Stomach smooth muscle (tissue), 2 donors: ENCODE results near the gene NR2F2.
A peak's percentile ranks its signal among the peaks of the same experiment; 100 is the strongest.

Experiments
- H3K27ac ChIP-seq: one replicate; pipeline ENCODE4 v1.7.0; 2013; ENCODE audit warnings: mild to moderate bottlenecking, low read length, inconsistent platforms
- H3K27me3 ChIP-seq, 2 donors: one replicate each; pipeline ENCODE4 v1.7.0; 2013; ENCODE audit warnings: low read length in 2 of 2; ENCODE audit not compliant: insufficient read depth in 2 of 2, control insufficient read depth in 1 of 2
- H3K36me3 ChIP-seq, 2 donors: one replicate each; pipeline ENCODE4 v1.7.0; 2013; ENCODE audit warnings: low read length in 2 of 2; ENCODE audit not compliant: control insufficient read depth in 2 of 2, insufficient read depth in 2 of 2
- H3K4me1 ChIP-seq: one replicate; pipeline ENCODE4 v1.7.0; 2013; ENCODE audit warnings: low read length; ENCODE audit not compliant: control insufficient read depth, insufficient read depth
- H3K4me3 ChIP-seq, 2 donors: one replicate each; pipeline ENCODE4 v1.7.0; 2013; ENCODE audit warnings: low read length in 2 of 2
- H3K9ac ChIP-seq, 2 donors: one replicate each; pipeline ENCODE4 v1.7.0; 2013; ENCODE audit warnings: low read length in 2 of 2, mild to moderate bottlenecking in 1 of 2
- H3K9me3 ChIP-seq, 2 donors: one replicate each; pipeline ENCODE4 v1.7.0; 2013; ENCODE audit warnings: low read length in 2 of 2; ENCODE audit not compliant: control insufficient read depth in 2 of 2
- donor health status: healthy.
- donor health status: Pancreatic carcinoma.

NR2F2 gene

DNA sequence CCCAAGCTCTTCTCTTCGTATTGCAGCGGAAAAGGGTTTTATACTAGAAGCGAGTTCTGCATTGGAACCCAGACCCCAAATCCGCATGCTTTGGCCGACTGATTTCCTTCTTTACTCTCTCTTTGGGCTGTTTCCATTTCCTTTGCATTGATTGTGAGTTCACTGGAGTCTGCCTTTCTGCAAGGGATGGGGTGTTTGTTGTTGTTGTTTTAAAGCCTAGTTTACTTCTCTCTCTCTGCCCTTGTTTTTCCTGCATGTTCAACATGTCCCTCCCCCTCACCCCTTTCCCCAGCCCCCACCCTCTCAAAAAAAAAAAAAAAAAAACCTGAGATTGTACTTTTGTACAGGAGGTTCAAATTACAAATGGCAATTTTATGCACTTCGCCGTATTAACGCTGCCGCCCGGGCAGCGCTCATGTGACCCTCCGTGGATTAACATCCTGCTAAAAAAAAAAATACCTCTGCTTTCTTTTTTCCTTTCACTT is 2.2 kb downstream of the NR2F2 start:
- peaks cover 8% of the 10 kb centered on the region for H3K4me1 ChIP-seq
- H3K9ac ChIP-seq = peak overlapping the region; percentile 90 to 93
- no peaks in the 10 kb centered on the region for H3K27me3 ChIP-seq
- H3K9me3 ChIP-seq = no peaks in the 10 kb centered on the region
- peaks cover 31 to 45% of the 10 kb centered on the region in 2 donors for H3K36me3 ChIP-seq
- H3K4me3 ChIP-seq = peak overlapping the region; percentile 94 to 100
- H3K27ac ChIP-seq = peak overlapping the region; percentile 93

DNA sequence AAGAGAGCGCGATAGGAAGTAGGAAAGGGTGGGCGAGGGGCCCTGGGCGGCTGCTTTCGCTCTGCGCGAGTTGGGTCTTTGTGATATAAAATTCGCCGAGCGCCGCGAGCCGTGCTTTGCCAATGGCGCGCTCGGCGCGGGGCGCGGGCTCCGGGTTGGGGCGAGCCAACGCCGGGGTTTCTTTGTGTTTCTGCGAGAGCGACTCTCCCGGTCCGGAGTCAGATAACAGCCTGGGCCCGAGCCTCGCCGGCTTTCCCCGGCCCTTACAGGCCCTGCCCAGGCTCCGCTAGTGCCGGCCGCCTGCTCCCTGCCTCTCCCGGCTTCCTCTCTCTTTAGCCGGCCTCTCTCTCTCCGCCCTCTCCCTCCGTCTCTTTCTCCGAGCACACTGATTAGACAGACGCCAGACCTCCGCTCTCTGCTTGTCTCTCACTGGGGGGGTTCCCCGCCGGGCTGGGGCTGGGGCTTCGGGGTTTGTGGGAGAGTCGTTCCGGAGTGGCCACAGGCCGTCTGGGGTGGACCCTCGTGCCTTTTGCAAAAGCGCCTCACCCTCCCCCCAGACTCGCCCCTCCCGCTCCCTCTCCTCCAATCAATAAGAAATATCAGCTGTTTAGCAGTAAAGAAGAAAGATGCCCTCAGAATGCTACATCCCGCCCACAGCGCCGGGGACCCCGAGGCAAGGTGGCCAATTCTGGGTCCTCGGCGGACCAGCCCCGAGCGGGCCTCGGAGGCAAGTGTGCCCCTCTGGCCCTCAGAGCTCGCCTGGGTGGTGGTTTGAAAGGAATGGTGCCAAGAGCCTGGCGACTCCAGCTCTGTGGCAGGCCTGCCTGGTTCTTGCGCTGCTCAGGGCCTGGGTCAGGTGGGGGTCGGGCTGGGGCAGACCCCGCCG is 2.9 kb downstream of the NR2F2 start:
- Histone ChIP-seq H3K36me3 (peaks cover 31 to 47% of the 10 kb centered on the region in 2 donors), H3K9me3 (no peaks in the 10 kb centered on the region), H3K4me3 (peak overlapping the region; percentile 94 to 100), H3K27me3 (no peaks in the 10 kb centered on the region), H3K4me1 (peaks cover 8% of the 10 kb centered on the region), H3K9ac (peak overlapping the region; percentile 90 to 92), H3K27ac (peak overlapping the region; percentile 93)

DNA sequence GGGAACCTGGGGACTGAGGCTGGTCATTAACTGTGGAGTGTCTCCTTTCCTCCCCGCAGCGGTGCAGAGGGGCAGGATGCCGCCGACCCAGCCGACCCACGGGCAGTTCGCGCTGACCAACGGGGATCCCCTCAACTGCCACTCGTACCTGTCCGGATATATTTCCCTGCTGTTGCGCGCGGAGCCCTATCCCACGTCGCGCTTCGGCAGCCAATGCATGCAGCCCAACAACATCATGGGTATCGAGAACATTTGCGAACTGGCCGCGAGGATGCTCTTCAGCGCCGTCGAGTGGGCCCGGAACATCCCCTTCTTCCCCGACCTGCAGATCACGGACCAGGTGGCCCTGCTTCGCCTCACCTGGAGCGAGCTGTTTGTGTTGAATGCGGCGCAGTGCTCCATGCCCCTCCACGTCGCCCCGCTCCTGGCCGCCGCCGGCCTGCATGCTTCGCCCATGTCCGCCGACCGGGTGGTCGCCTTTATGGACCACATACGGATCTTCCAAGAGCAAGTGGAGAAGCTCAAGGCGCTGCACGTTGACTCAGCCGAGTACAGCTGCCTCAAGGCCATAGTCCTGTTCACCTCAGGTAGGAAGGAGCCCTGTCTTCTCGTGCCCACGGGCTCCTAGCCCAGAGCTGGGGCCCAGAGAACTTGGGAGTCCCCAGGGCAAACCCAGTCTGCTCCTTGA is 3.7 kb downstream of the NR2F2 start:
- Histone ChIP-seq H3K9ac (peak overlapping the region; percentile 90 to 92), H3K27me3 (no peaks in the 10 kb centered on the region)

DNA sequence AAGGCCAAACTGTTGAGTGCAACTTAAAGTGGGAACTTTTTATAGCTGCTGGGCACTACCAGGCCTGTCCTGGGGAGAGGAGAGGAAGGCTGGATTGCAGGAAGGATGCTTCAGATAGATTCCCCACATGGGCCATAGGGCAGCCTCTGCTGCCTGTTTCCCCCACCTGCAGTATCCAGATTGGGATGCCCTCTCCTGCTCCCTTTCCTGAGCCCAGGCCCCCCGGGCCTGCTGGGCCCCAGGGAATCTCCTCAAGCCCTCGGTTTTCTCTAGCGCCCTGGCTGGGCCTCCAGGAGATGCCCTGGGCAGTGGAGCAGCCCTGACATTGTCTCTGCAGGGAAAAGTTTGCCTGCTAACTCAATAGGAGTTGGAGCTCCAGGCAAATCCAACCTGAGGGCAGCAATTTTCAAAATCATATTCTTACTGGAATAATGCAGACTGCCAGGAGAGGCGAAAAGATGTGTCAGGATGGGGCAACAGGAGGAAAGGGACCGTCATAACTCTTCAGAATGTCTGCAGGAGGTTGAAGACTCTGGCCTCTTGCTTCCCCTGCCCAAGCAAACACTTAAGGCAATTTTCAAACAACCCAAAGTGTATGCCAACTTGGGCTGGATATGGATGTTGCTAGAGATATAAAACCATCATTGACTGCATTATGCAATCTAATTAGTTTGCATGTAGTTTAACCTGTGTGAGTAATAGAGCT is 4.4 kb downstream of the NR2F2 start:
- Histone ChIP-seq H3K36me3 (peaks cover 31 to 48% of the 10 kb centered on the region in 2 donors), H3K4me1 (peaks cover 8% of the 10 kb centered on the region), H3K27me3 (no peaks in the 10 kb centered on the region), H3K9ac (peak overlapping the region; percentile 90 to 92), H3K27ac (peak overlapping the region; percentile 93), H3K9me3 (no peaks in the 10 kb centered on the region), H3K4me3 (peak overlapping the region; percentile 94 to 100)

More for the DNA sequence above, 3.7 kb downstream of the NR2F2 start:
- Histone ChIP-seq H3K36me3 (peaks cover 31 to 48% of the 10 kb centered on the region in 2 donors), H3K27ac (peak overlapping the region; percentile 93), H3K4me3 (peak overlapping the region; percentile 94 to 100), H3K9me3 (no peaks in the 10 kb centered on the region), H3K4me1 (peaks cover 8% of the 10 kb centered on the region)

DNA sequence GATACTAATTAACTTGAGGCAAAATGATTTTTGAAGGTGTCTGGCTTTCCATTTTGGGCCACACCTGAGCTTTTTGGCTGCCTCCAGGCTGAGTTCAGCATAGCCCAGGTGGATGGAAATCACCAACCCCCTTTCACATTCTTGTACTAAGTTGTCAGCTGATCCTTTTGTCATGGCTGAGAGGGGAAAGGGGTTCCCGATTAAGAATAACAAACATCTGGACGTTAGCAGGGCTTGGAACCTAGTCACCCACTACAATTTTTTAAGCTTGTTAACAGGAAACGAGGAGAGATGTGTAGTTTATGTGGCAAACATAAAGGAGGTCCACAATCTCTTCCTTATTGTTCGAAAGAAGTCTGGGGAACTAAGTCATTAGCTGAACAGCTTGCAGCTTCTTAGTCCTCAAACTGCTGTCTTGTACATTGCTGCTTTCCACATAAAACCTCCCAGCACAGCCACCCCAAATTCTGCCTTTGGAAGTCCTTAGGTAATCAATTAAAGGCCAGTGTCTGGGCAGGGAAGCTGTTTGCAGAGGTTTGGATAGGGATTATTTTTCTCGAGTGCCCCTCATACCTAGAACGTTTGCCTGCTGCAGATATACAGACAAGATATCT is 5.0 kb downstream of the NR2F2 start:
- H3K27ac ChIP-seq = peak overlapping the region; percentile 93
- H3K9ac ChIP-seq = peak overlapping the region; percentile 90 to 92
- H3K9me3 ChIP-seq = no peaks in the 10 kb centered on the region
- H3K4me3 ChIP-seq = peak overlapping the region; percentile 94 to 100
- H3K36me3 ChIP-seq = peaks cover 31 to 48% of the 10 kb centered on the region in 2 donors
- H3K4me1 ChIP-seq = peaks cover 8% of the 10 kb centered on the region
- H3K27me3 ChIP-seq = no peaks in the 10 kb centered on the region

DNA sequence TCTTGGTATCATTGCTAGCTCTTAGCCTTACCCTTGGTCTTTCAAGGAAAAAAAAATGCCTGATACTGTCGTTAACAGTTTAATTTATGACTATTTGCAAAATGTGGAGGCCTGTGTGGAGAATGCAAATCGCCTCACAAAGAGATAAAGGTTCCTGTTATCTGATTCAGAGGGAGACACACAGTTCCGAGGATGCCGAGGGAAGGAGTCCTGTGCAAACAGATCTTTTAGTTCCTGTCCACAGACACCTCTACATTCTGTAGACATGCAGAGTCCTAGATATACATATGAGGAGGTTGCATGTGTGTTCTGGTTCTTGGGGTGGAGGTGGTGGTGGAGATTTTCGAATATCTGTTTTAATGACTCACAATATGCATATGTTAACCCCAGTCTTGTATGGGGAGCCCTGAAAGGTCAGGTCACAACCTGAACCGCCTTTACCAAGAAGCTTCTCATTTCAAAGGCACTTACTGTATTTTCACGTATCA is 5.7 kb downstream of the NR2F2 start:
- H3K27me3 ChIP-seq = no peaks in the 10 kb centered on the region

DNA sequence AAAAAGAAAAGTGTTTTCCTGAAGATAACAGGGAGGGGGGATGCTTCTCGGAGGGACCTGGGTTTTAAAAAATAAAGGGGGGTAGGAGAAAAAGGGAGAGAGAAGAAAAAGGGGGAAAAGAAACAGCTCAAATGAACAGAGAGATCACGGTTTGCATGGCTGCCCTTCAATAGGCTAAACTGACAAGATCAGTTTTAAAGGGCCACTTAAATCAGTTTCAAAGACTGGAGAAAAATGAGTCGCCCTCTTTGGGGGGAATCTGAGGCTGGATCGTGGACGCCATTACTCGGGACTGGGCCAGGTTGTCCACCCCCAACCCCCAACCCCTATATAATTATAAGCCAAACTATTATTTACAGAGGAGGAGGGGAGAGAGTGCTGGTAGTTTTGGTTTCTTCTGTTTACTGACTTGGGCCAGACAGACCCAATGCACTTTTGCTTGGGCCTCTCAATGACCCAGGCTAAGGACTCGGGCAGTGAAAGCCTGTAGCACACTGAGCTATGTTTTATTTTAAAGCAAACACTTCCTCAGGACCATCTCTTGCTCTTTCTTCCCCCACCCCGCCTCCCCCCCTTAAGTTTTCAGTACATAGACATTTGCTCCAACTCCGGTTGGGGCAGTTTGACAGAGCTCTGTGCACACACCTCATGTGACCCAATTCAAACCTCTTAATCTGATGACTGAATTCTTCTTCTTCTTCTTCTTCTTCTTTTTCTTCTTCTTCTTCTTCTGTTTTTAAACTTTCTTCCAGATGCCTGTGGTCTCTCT is 6.3 kb downstream of the NR2F2 start:
- H3K36me3 ChIP-seq = peaks cover 31 to 46% of the 10 kb centered on the region in 2 donors
- H3K9me3 ChIP-seq = no peaks in the 10 kb centered on the region
- peak overlapping the region; percentile 93 for H3K27ac ChIP-seq
- H3K4me3 ChIP-seq = peak overlapping the region; percentile 94 to 100
- H3K4me1 ChIP-seq = peaks cover 10% of the 10 kb centered on the region
- H3K27me3 ChIP-seq = no peaks in the 10 kb centered on the region
- H3K9ac ChIP-seq = peak overlapping the region; percentile 90 to 92

More for the DNA sequence above, 5.7 kb downstream of the NR2F2 start:
- peaks cover 8% of the 10 kb centered on the region for H3K4me1 ChIP-seq
- no peaks in the 10 kb centered on the region for H3K9me3 ChIP-seq
- H3K4me3 ChIP-seq = peak overlapping the region; percentile 94 to 100
- peak overlapping the region; percentile 93 for H3K27ac ChIP-seq
- H3K36me3 ChIP-seq = peaks cover 31 to 48% of the 10 kb centered on the region in 2 donors
- H3K9ac ChIP-seq = peak overlapping the region; percentile 90 to 92

DNA sequence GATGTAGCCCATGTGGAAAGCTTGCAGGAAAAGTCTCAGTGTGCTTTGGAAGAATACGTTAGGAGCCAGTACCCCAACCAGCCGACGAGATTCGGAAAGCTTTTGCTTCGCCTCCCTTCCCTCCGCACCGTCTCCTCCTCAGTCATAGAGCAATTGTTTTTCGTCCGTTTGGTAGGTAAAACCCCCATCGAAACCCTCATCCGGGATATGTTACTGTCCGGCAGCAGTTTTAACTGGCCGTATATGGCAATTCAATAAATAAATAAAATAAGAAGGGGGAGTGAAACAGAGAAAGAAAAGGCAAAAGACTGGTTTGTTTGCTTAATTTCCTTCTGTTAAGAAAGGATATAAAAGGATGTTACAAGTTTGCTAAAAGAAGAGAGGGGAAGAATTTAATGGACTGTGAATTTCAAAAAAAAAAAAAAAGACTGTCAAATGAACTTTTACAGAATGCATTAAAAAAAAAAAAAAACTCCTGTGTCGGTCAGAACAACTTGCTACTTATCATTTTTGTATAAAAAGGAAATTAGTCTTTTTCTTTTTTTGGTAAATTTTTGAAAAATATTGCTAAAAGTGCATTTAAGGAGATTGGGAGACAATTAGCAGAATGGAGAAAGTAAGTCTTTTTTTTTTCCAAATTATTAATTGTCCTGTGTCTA is 7.0 kb downstream of the NR2F2 start:
- no peaks in the 10 kb centered on the region for H3K27me3 ChIP-seq
- peaks cover 31 to 43% of the 10 kb centered on the region in 2 donors for H3K36me3 ChIP-seq
- H3K9me3 ChIP-seq = no peaks in the 10 kb centered on the region
- peak overlapping the region; percentile 93 for H3K27ac ChIP-seq
- peak overlapping the region; percentile 90 to 92 for H3K9ac ChIP-seq
- peak overlapping the region; percentile 94 to 100 for H3K4me3 ChIP-seq
- H3K4me1 ChIP-seq = peaks cover 16% of the 10 kb centered on the region

DNA sequence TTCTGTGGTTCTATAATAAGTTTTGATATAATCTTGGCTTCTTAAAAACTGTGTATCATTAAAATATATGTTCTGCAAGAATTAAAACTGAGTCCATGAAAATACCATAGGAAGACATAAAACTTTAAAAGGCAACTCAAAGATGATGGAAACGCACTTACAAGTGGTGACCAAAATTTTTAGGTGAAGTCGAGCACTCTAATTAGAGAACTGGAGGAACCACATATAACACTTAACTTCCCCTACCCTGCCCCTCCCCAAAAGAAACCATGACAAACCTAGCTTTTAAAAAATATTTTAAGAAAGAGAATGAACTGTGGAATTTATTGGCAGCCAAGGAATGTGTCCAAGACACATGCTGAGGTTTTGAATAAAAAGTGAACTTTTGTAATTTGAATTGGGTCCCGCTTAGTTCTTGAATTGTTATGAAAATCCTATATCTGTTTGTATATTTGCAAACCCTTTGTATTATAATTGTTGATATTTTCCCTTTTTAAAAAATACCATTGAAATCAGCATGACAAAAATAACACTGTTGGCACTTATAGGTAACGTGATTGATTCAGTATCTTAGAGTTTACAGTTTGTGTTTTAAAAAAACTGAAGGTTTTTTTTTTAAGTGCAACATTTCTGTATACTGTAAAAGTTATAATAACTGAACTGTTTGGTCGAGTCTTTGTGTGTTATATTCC is 7.7 kb downstream of the NR2F2 start:
- Histone ChIP-seq H3K27ac (peak overlapping the region; percentile 58), H3K4me1 (peaks cover 21% of the 10 kb centered on the region), H3K4me3 (peak overlapping the region; percentile 94 to 100), H3K9ac (peak overlapping the region; percentile 90 to 92), H3K36me3 (peaks cover 31 to 40% of the 10 kb centered on the region in 2 donors), H3K27me3 (no peaks in the 10 kb centered on the region), H3K9me3 (no peaks in the 10 kb centered on the region)
